Liver (tissue), 9 donors: ENCODE measurements around the gene OXCT1. TPM values are rescaled to one million over a fixed set of nuclear protein-coding genes. Genes with fewer than 3 reads are reported as not detected.

Source experiments
- DNase-seq: peaks from one replicate; pipeline ENCODE4 v3.0.0-alpha.2; 2017; ENCODE audit warnings: low spot score
- H3K27ac ChIP-seq, 2 donors: one replicate each; pipeline ENCODE4 v1.7.0; 2013; ENCODE audit warnings: inconsistent platforms in 2 of 2, low read length in 2 of 2, control low read depth in 1 of 2, low read depth in 1 of 2, mild to moderate bottlenecking in 1 of 2
- H3K27me3 ChIP-seq, 4 donors: one replicate each; pipeline versions ENCODE4 v1.6.1 to v1.7.0; 2013; ENCODE audit warnings: low read length in 3 of 4, inconsistent platforms in 1 of 4, mild to moderate bottlenecking in 1 of 4, moderate library complexity in 1 of 4; ENCODE audit not compliant: control insufficient read depth in 4 of 4, insufficient read depth in 4 of 4
- H3K36me3 ChIP-seq, 4 donors: one replicate each; pipeline versions ENCODE4 v1.6.1 to v1.7.0; 2013; ENCODE audit warnings: low read length in 3 of 4, mild to moderate bottlenecking in 3 of 4, low read depth in 1 of 4, moderate library complexity in 1 of 4; ENCODE audit not compliant: control insufficient read depth in 4 of 4, insufficient read depth in 3 of 4
- H3K4me1 ChIP-seq, 4 donors: one replicate each; pipeline versions ENCODE4 v1.6.1 to v1.7.0; 2013; ENCODE audit warnings: low read length in 3 of 4, mild to moderate bottlenecking in 3 of 4, moderate library complexity in 1 of 4; ENCODE audit not compliant: control insufficient read depth in 4 of 4, insufficient read depth in 4 of 4
- H3K4me3 ChIP-seq, 3 donors: one replicate each; pipeline versions ENCODE4 v1.6.1 to v1.7.0; 2013; ENCODE audit warnings: low read length in 3 of 3, control low read depth in 1 of 3, low read depth in 1 of 3, mild to moderate bottlenecking in 1 of 3
- H3K9ac ChIP-seq, 2 donors: one replicate each; pipeline ENCODE4 v1.7.0; 2013; ENCODE audit warnings: low read length in 2 of 2, mild to moderate bottlenecking in 2 of 2, moderate library complexity in 2 of 2, control low read depth in 1 of 2, low read depth in 1 of 2
- H3K9me3 ChIP-seq, 4 donors: one replicate each; pipeline versions ENCODE4 v1.6.1 to v1.7.0; 2013; ENCODE audit warnings: low read length in 3 of 4; ENCODE audit not compliant: control insufficient read depth in 4 of 4
- ATF3 ChIP-seq: IDR thresholded peaks from 2 replicates; pipeline ENCODE4 v1.6.1; 2016; ENCODE audit warnings: antibody characterized with exemption
- CTCF ChIP-seq: fragments of 150-350 bp; IDR thresholded peaks from 2 replicates; pipeline ENCODE4 v1.5.1; 2017; ENCODE audit warnings: improper control_type of control experiment, low read depth, low read length; ENCODE audit not compliant: missing input control
- EGR1 ChIP-seq, 2 donors: IDR thresholded peaks; 2 replicates each; pipeline ENCODE4 v1.6.1; 2016 to 2018; ENCODE audit warnings: antibody characterized with exemption in 2 of 2, low read depth in 2 of 2
- FOXA1 ChIP-seq: IDR thresholded peaks from 2 replicates; pipeline ENCODE4 v1.6.1; 2016; ENCODE audit warnings: antibody characterized with exemption
- FOXA2 ChIP-seq: IDR thresholded peaks from 2 replicates; pipeline ENCODE4 v1.6.1; 2016; ENCODE audit warnings: antibody characterized with exemption
- GABPA ChIP-seq, 2 donors: IDR thresholded peaks in 1 of 2; conservative IDR thresholded peaks in 1 of 2; 2 replicates each; pipeline ENCODE4 v1.6.1; 2016; ENCODE audit warnings: antibody characterized with exemption in 2 of 2, mild to moderate bottlenecking in 1 of 2, moderate library complexity in 1 of 2
- HNF4A ChIP-seq, 2 donors: conservative IDR thresholded peaks; 2 replicates each; pipeline ENCODE4 v1.6.1; 2016; ENCODE audit warnings: antibody characterized with exemption in 2 of 2, mild to moderate bottlenecking in 2 of 2
- HNF4G ChIP-seq: IDR thresholded peaks from 2 replicates; pipeline ENCODE4 v1.6.1; 2016; ENCODE audit warnings: antibody characterized with exemption
- JUND ChIP-seq, 2 donors: IDR thresholded peaks; 2 replicates each; pipeline ENCODE4 v1.6.1; 2016; ENCODE audit warnings: antibody characterized with exemption in 2 of 2
- MAX ChIP-seq: IDR thresholded peaks from 2 replicates; pipeline ENCODE4 v1.6.1; 2016; ENCODE audit warnings: antibody characterized with exemption
- NR2F2 ChIP-seq: IDR thresholded peaks from 2 replicates; pipeline ENCODE4 v1.6.1; 2016; ENCODE audit warnings: antibody characterized with exemption
- RAD21 ChIP-seq, 2 donors: IDR thresholded peaks; 2 replicates each; pipeline ENCODE4 v1.6.1; 2016; ENCODE audit warnings: antibody characterized with exemption in 2 of 2, mild to moderate bottlenecking in 2 of 2
- REST ChIP-seq: IDR thresholded peaks from 2 replicates; pipeline ENCODE4 v1.6.1; 2016; ENCODE audit warnings: antibody characterized with exemption, mild to moderate bottlenecking
- RXRA ChIP-seq, 2 donors: IDR thresholded peaks; 2 replicates each; pipeline ENCODE4 v1.6.1; 2017 to 2018; ENCODE audit warnings: antibody characterized with exemption in 2 of 2, mild to moderate bottlenecking in 1 of 2
- SP1 ChIP-seq: IDR thresholded peaks from 2 replicates; pipeline ENCODE4 v1.6.1; 2018; ENCODE audit warnings: antibody characterized with exemption, mild to moderate bottlenecking
- TAF1 ChIP-seq: conservative IDR thresholded peaks from 2 replicates; pipeline ENCODE4 v1.6.1; 2016; ENCODE audit warnings: antibody characterized with exemption, mild to moderate bottlenecking
- YY1 ChIP-seq: IDR thresholded peaks from 2 replicates; pipeline ENCODE4 v1.6.1; 2016; ENCODE audit warnings: antibody characterized with exemption, mild to moderate bottlenecking
- ZBTB33 ChIP-seq: IDR thresholded peaks from 2 replicates; pipeline ENCODE4 v1.6.1; 2016; ENCODE audit warnings: antibody characterized with exemption
- WGBS: extraction: QIAGEN DNeasy Blood & Tissue Kit; methylation state at CpG from one replicate; pipeline ENCODE4 v1.1.7; 2013; 5-methylcytosine and 5-hydroxymethylcytosine counted together
- polyA plus RNA-seq, 2 donors: library from polyadenylated mRNA; stranded (reverse) in 1 of 2; unstranded in 1 of 2; fragments of 200-250 nt in 1 of 2; fragments of >200 nt in 1 of 2; fragmentation: Nextera tagmentation in 1 of 2; extraction: Ambion mirVana in 1 of 2; gene quantifications; one replicate each; pipeline versions ENCODE4 v1.2.1 to v1.2.3, GENCODE V29; 2013 to 2015
- total RNA-seq, 2 donors: library from RNA; depleted of rRNA; stranded (reverse); fragments of >200 nt; gene quantifications; one replicate each; pipeline ENCODE4 v1.2.3, GENCODE V29; 2014
- donor health status: healthy.
- donor health status: healthy.
- donor health status: healthy.
- donor health status: healthy.
- donor health status: healthy.

Gene OXCT1
- total and polyA plus RNA-seq, 4 donors = 0.72 to 10.7 (median 1.1) TPM

GRCh38 chr5:41795125-41795524 lies 75.1 kb downstream of the OXCT1 start:
- no peak overlapping the region for H3K27ac ChIP-seq
- H3K27me3 ChIP-seq = peaks cover 0 to 7% (median 0%) of the 10 kb centered on the region in 4 donors
- TF ChIP-seq RAD21 (IDR thresholded peaks at IDR 0.05) = no peak
- no peak for TF ChIP-seq REST
- TF ChIP-seq FOXA2 = no peak
- TF ChIP-seq ZBTB33 = no peak
- no peak for TF ChIP-seq NR2F2
- no peak for TF ChIP-seq RXRA (IDR thresholded peaks at IDR 0.05)
- no peak for TF ChIP-seq EGR1 (IDR thresholded peaks at IDR 0.05; ENCODE audit: low read depth in 2 of 2)
- no peak for TF ChIP-seq SP1
- no peak for TF ChIP-seq MAX
- no peak for TF ChIP-seq YY1
- TF ChIP-seq FOXA1 = no peak
- TF ChIP-seq JUND (IDR thresholded peaks at IDR 0.05) = no peak
- TF ChIP-seq GABPA (IDR thresholded peaks at IDR 0.05 in 1 of 2, conservative IDR thresholded peaks at IDR 0.05 in 1 of 2) = no peak
- TF ChIP-seq HNF4A (conservative IDR thresholded peaks at IDR 0.05) = no peak
- TF ChIP-seq HNF4G = no peak
- no peak for TF ChIP-seq TAF1
- no peak for TF ChIP-seq CTCF
- no peak for TF ChIP-seq ATF3
- H3K9me3 ChIP-seq = no peaks in the 10 kb centered on the region
- H3K4me1 ChIP-seq = no peaks in the 10 kb centered on the region
- 91% methylated on average over 6 of the region's 6 CpGs for WGBS
- DNase-seq = no peak
- H3K9ac ChIP-seq = no peak overlapping the region
- H3K4me3 ChIP-seq = no peak overlapping the region
- H3K36me3 ChIP-seq = no peaks in the 10 kb centered on the region
